ENCODE data around the gene PRICKLE1. TPM values are rescaled to one million over a fixed set of nuclear protein-coding genes. Genes with fewer than 3 reads are reported as not detected.

The PRICKLE1 gene
- total RNA-seq, 3 donors from 2014 or later (not counting 1 experiment from before 2014, with no cell fraction given): 0.15 to 0.34 TPM; not detected in 1

GRCh38 chr12:42585841-42586216 lies 3.7 kb downstream of the PRICKLE1 start:
- peaks cover 9% of the 10 kb centered on the region for H3K27me3 ChIP-seq (ENCODE audit: control insufficient read depth, insufficient read depth, low read length)

GRCh38 chr12:42585154-42585840 lies 4.2 kb downstream of the PRICKLE1 start:
- H3K27ac ChIP-seq (ENCODE audit: low read length): no peak overlapping the region
- intact Hi-C loops (cut with micrococcal nuclease): no loop called here

More at GRCh38 chr12:42585841-42586216, 3.7 kb downstream of the PRICKLE1 start:
- Mint-ChIP-seq H3K4me3 (no peak overlapping the region), H3K4me1 (peaks cover 6 to 10% of the 10 kb centered on the region in 2 donors), H3K9me3 (no peaks in the 10 kb centered on the region), H3K27me3 (ENCODE audit: low read depth in 2 of 2) (peaks cover 22 to 39% of the 10 kb centered on the region in 2 donors), H3K36me3 (no peaks in the 10 kb centered on the region), H3K27ac (no peak overlapping the region)
- ATAC-seq (no peak), DNase-seq (no peak)
- intact Hi-C loops (cut with micrococcal nuclease): no loop called here
- H3K27ac ChIP-seq (ENCODE audit: low read length): no peak overlapping the region
- no peaks in the 10 kb centered on the region for H3K36me3 ChIP-seq (ENCODE audit: control insufficient read depth, insufficient read depth, low read length)
- no peak overlapping the region for H3K4me3 ChIP-seq (ENCODE audit: low read length)
- 95% methylated on average over 4 of the region's 5 CpGs for WGBS (ENCODE audit: insufficient coverage)
- H3K9me3 ChIP-seq (ENCODE audit: control insufficient read depth, insufficient read depth, low read length): no peaks in the 10 kb centered on the region
- H3K4me1 ChIP-seq (ENCODE audit: control insufficient read depth, insufficient read depth, low read length): peaks cover 13% of the 10 kb centered on the region
- TF ChIP-seq CTCF (IDR thresholded peaks at IDR 0.05): no peak

GRCh38 chr12:42584651-42585111 lies 4.9 kb downstream of the PRICKLE1 start:
- intact Hi-C loops (cut with micrococcal nuclease): no loop called here
- peaks cover 4% of the 10 kb centered on the region for H3K27me3 ChIP-seq (ENCODE audit: control insufficient read depth, insufficient read depth, low read length)
- Mint-ChIP-seq H3K9me3 (peaks cover 0 to 2% of the 10 kb centered on the region in 2 donors), H3K4me1 (peaks cover 5 to 6% of the 10 kb centered on the region in 2 donors), H3K27me3 (ENCODE audit: low read depth in 2 of 2) (peaks cover 17 to 38% of the 10 kb centered on the region in 2 donors), H3K36me3 (no peaks in the 10 kb centered on the region), H3K27ac (no peak overlapping the region), H3K4me3 (no peak overlapping the region)
- no peak for ATAC-seq
- no peaks in the 10 kb centered on the region for H3K9me3 ChIP-seq (ENCODE audit: control insufficient read depth, insufficient read depth, low read length)
- H3K4me3 ChIP-seq (ENCODE audit: low read length): no peak overlapping the region
- no peaks in the 10 kb centered on the region for H3K36me3 ChIP-seq (ENCODE audit: control insufficient read depth, insufficient read depth, low read length)
- peaks cover 5% of the 10 kb centered on the region for H3K4me1 ChIP-seq (ENCODE audit: control insufficient read depth, insufficient read depth, low read length)
- no peak for DNase-seq
- no peak for TF ChIP-seq CTCF (IDR thresholded peaks at IDR 0.05)
- H3K27ac ChIP-seq (ENCODE audit: low read length): no peak overlapping the region
- WGBS (ENCODE audit: insufficient coverage): 74% methylated on average over 6 of the region's 6 CpGs

More at GRCh38 chr12:42585154-42585840, 4.2 kb downstream of the PRICKLE1 start:
- Histone ChIP-seq H3K36me3 (ENCODE audit: control insufficient read depth, insufficient read depth, low read length) (no peaks in the 10 kb centered on the region), H3K27me3 (ENCODE audit: control insufficient read depth, insufficient read depth, low read length) (peaks cover 7% of the 10 kb centered on the region), H3K4me1 (ENCODE audit: control insufficient read depth, insufficient read depth, low read length) (peaks cover 10% of the 10 kb centered on the region), H3K9me3 (ENCODE audit: control insufficient read depth, insufficient read depth, low read length) (no peaks in the 10 kb centered on the region), H3K4me3 (ENCODE audit: low read length) (no peak overlapping the region)
- no peak for DNase-seq
- Mint-ChIP-seq H3K36me3 (no peaks in the 10 kb centered on the region), H3K4me1 (peaks cover 5 to 6% of the 10 kb centered on the region in 2 donors), H3K9me3 (peaks cover 0 to 2% of the 10 kb centered on the region in 2 donors), H3K4me3 (no peak overlapping the region), H3K27me3 (ENCODE audit: low read depth in 2 of 2) (peaks cover 17 to 39% of the 10 kb centered on the region in 2 donors), H3K27ac (no peak overlapping the region)
- 100% methylated on average over 3 of the region's 4 CpGs for WGBS (ENCODE audit: insufficient coverage)
- ATAC-seq: no peak
- TF ChIP-seq CTCF (IDR thresholded peaks at IDR 0.05): no peak

Measured in natural killer cell (primary cell).